CD14-positive monocyte (primary cell): ENCODE data around the gene ZNF445. TPM values are rescaled to one million over a fixed set of nuclear protein-coding genes. Genes with fewer than 3 reads are reported as not detected.
A peak's percentile ranks its signal among the peaks of the same experiment; 100 is the strongest.

Experiments used
- DNase-seq, 3 donors: peaks; one replicate each; pipeline ENCODE4 v3.0.0-alpha.2; 2011 to 2022
- H2AFZ ChIP-seq: 2 replicates; pipeline ENCODE4 v1.6.0; 2012; ENCODE audit warnings: mild to moderate bottlenecking, low read depth, low read length, inconsistent platforms; ENCODE audit not compliant: insufficient read depth, poor library complexity, severe bottlenecking
- H3K27ac ChIP-seq, 2 donors: 1 replicate in 1 of 2; 2 replicates in 1 of 2; pipeline ENCODE4 v1.5.1; 2012 to 2013; ENCODE audit warnings: low read length in 2 of 2, control low read depth in 1 of 2, inconsistent platforms in 1 of 2, low read depth in 1 of 2, mild to moderate bottlenecking in 1 of 2
- H3K27me3 ChIP-seq, 2 donors: one replicate each; pipeline versions ENCODE4 v1.6.0 to v1.6.1; 2011 to 2013; ENCODE audit warnings: low read length in 2 of 2; ENCODE audit not compliant: control insufficient read depth in 2 of 2, insufficient read depth in 2 of 2
- H3K36me3 ChIP-seq, 2 donors: replicated peaks in 1 of 2; 1 replicate in 1 of 2; 2 replicates in 1 of 2; pipeline versions ENCODE4 v1.5.1 to v1.6.1; 2012 to 2013; ENCODE audit warnings: low read length in 2 of 2, control low read depth in 1 of 2, inconsistent platforms in 1 of 2, mild to moderate bottlenecking in 1 of 2; ENCODE audit not compliant: insufficient read depth in 2 of 2, control insufficient read depth in 1 of 2
- H3K4me1 ChIP-seq, 2 donors: 1 replicate in 1 of 2; 2 replicates in 1 of 2; pipeline versions ENCODE4 v1.5.1 to v1.6.1; 2012 to 2013; ENCODE audit warnings: low read length in 2 of 2, control low read depth in 1 of 2, inconsistent platforms in 1 of 2, mild to moderate bottlenecking in 1 of 2, moderate library complexity in 1 of 2; ENCODE audit not compliant: insufficient read depth in 2 of 2, control insufficient read depth in 1 of 2
- H3K4me2 ChIP-seq: replicated peaks from 2 replicates; pipeline ENCODE3; 2012; ENCODE audit warnings: low read length, moderate library complexity, mild to moderate bottlenecking; ENCODE audit not compliant: poor library complexity, severe bottlenecking; ENCODE audit errors: extremely low read depth
- H3K4me3 ChIP-seq, 3 experiments: fragments of 200-600 bp in 1 of 3; sonication (generic) in 1 of 3; replicated peaks in 1 of 3; 1 replicate in 2 of 3; 2 replicates in 1 of 3; pipeline ENCODE4 v1.5.1; 2011 to 2013; ENCODE audit warnings: low read length in 3 of 3, mild to moderate bottlenecking in 3 of 3, control low read depth in 2 of 3, low read depth in 2 of 3, inconsistent platforms in 1 of 3, moderate library complexity in 1 of 3
- H3K79me2 ChIP-seq: 2 replicates; pipeline ENCODE4 v1.6.0; 2012; ENCODE audit warnings: mild to moderate bottlenecking, control low read depth, inconsistent platforms, low read length, moderate library complexity; ENCODE audit not compliant: insufficient read depth
- H3K9ac ChIP-seq: 2 replicates; pipeline ENCODE4 v1.6.0; 2017; ENCODE audit warnings: low read length, mild to moderate bottlenecking; ENCODE audit not compliant: insufficient read depth, poor library complexity, severe bottlenecking
- H3K9me3 ChIP-seq, 2 donors: replicated peaks in 1 of 2; 1 replicate in 1 of 2; 2 replicates in 1 of 2; pipeline versions ENCODE4 v1.5.1 to v1.6.1; 2012 to 2013; ENCODE audit warnings: low read length in 2 of 2, control low read depth in 1 of 2; ENCODE audit not compliant: control insufficient read depth in 1 of 2, insufficient read depth in 1 of 2
- H4K20me1 ChIP-seq: 2 replicates; pipeline ENCODE4 v1.6.0; 2012; ENCODE audit warnings: mild to moderate bottlenecking, low read length, control low read depth, moderate library complexity; ENCODE audit not compliant: insufficient read depth
- H3K27ac Mint-ChIP-seq, 7 donors: one replicate each; pipeline ENCODE4 v1.8.0; 2020; ENCODE audit warnings: mild to moderate bottlenecking in 7 of 7, mixed read lengths in 7 of 7, moderate library complexity in 6 of 7, inconsistent platforms in 2 of 7
- H3K27me3 Mint-ChIP-seq, 3 donors: one replicate each; pipeline ENCODE4 v1.8.0; 2021 to 2022; ENCODE audit warnings: low read depth in 3 of 3, mild to moderate bottlenecking in 3 of 3, mixed read lengths in 3 of 3, moderate library complexity in 3 of 3, inconsistent platforms in 1 of 3
- H3K36me3 Mint-ChIP-seq, 2 donors: one replicate each; pipeline ENCODE4 v1.8.0; 2020; ENCODE audit warnings: mixed read lengths in 2 of 2, inconsistent platforms in 1 of 2, mild to moderate bottlenecking in 1 of 2
- H3K4me1 Mint-ChIP-seq: one replicate; pipeline ENCODE4 v1.8.0; 2020; ENCODE audit warnings: mild to moderate bottlenecking, mixed read lengths
- H3K4me3 Mint-ChIP-seq, 2 donors: one replicate each; pipeline ENCODE4 v1.8.0; 2020; ENCODE audit warnings: mild to moderate bottlenecking in 2 of 2, mixed read lengths in 2 of 2, moderate library complexity in 1 of 2
- H3K9me3 Mint-ChIP-seq, 7 donors: one replicate each; pipeline ENCODE4 v1.8.0; 2020 to 2022; ENCODE audit warnings: mixed read lengths in 7 of 7, mild to moderate bottlenecking in 6 of 7, moderate library complexity in 6 of 7, inconsistent platforms in 2 of 7
- CTCF ChIP-seq: fragments of 200-600 bp; IDR thresholded peaks from one replicate; pipeline ENCODE4 v1.8.0; 2022; ENCODE audit warnings: antibody characterized with exemption, mild to moderate bottlenecking
- WGBS: methylation state at CpG from one replicate; pipeline ENCODE4 v1.1.5; 2013; ENCODE audit warnings: missing lambda C conversion rate; ENCODE audit not compliant: insufficient coverage; 5-methylcytosine and 5-hydroxymethylcytosine counted together
- intact Hi-C, 2 donors: fragments of 100-400 bp; cut with micrococcal nuclease; formaldehyde crosslinking; loops; one replicate each; pipeline versions ENCODE4 v1.15.0 to v1.15.1; 2023
- polyA plus RNA-seq, 3 donors: library from polyadenylated mRNA; depleted of rRNA in 1 of 3; unstranded in 2 of 3; stranded (reverse) in 1 of 3; fragments of 300-500 nt in 2 of 3; fragments of >200 nt in 1 of 3; fragmentation: Illumina TruSeq in 2 of 3; gene quantifications; 1 replicate in 2 of 3; 2 replicates in 1 of 3; pipeline ENCODE4 v1.2.3, GENCODE V29; 2012 to 2021

Gene ZNF445
- polyA plus RNA-seq, 3 donors = 0.41 to 2.5 (median 1.1) TPM

- TF ChIP-seq CTCF = no peak
- H2AFZ ChIP-seq = no peak overlapping the region
- peaks cover 50 to 75% of the 10 kb centered on the region in 2 donors for H3K36me3 Mint-ChIP-seq
- peaks cover 0 to 1% (median 0%) of the 10 kb centered on the region in 3 donors for H3K27me3 Mint-ChIP-seq
- H3K27me3 ChIP-seq = no peaks in the 10 kb centered on the region
- peaks cover 79 to 96% of the 10 kb centered on the region in 2 donors for H3K9me3 ChIP-seq
- H3K4me3 Mint-ChIP-seq = no peak overlapping the region
- H3K4me1 Mint-ChIP-seq = no peaks in the 10 kb centered on the region
- H3K27ac ChIP-seq = no peak overlapping the region
- H3K9me3 Mint-ChIP-seq = peaks cover 59 to 90% (median 82%) of the 10 kb centered on the region in 7 donors
- no peak overlapping the region for H3K9ac ChIP-seq
- H3K27ac Mint-ChIP-seq = no peak overlapping the region
- peaks cover 11% of the 10 kb centered on the region for H3K79me2 ChIP-seq
- no peaks in the 10 kb centered on the region for H3K4me1 ChIP-seq
- no peak for DNase-seq
- peak overlapping the region in 1 of 3 experiments; percentile 25 for H3K4me3 ChIP-seq
- intact Hi-C loops = no loop called here
- H3K4me2 ChIP-seq = no peak overlapping the region
- H3K36me3 ChIP-seq = peaks cover 27 to 64% of the 10 kb centered on the region in 2 donors
- no peaks in the 10 kb centered on the region for H4K20me1 ChIP-seq
- WGBS = 100% methylated on average over 3 of the region's 8 CpGs
These were observed 21.9 kb upstream of the ZNF445 start for GRCh38 chr3:44499149-44499898.

GRCh38 chr3:44495636-44496415 lies 18.4 kb upstream of the ZNF445 start:
- H3K4me2 ChIP-seq = no peak overlapping the region
- Mint-ChIP-seq H3K4me1 (no peaks in the 10 kb centered on the region), H3K4me3 (no peak overlapping the region), H3K27me3 (peaks cover 0 to 2% (median 2%) of the 10 kb centered on the region in 3 donors), H3K9me3 (peaks cover 49 to 97% (median 91%) of the 10 kb centered on the region in 7 donors), H3K27ac (no peak overlapping the region), H3K36me3 (peaks cover 33 to 63% of the 10 kb centered on the region in 2 donors)
- H2AFZ ChIP-seq = no peak overlapping the region
- intact Hi-C loops = no loop called here
- H3K36me3 ChIP-seq = peaks cover 11 to 45% of the 10 kb centered on the region in 2 donors
- H3K27me3 ChIP-seq = no peaks in the 10 kb centered on the region
- no peak for DNase-seq
- WGBS = 100% methylated on average over 2 of the region's 6 CpGs
- H3K79me2 ChIP-seq = no peaks in the 10 kb centered on the region
- H3K4me3 ChIP-seq = no peak overlapping the region
- no peaks in the 10 kb centered on the region for H3K4me1 ChIP-seq
- H3K9ac ChIP-seq = no peak overlapping the region
- H3K9me3 ChIP-seq = peaks cover 80 to 89% of the 10 kb centered on the region in 2 donors
- H3K27ac ChIP-seq = no peak overlapping the region
- H4K20me1 ChIP-seq = no peaks in the 10 kb centered on the region
- TF ChIP-seq CTCF = no peak
